ENCODE results near the gene IFNA8.
A peak's percentile ranks its signal among the peaks of the same experiment; 100 is the strongest.

Gene IFNA8

DNA sequence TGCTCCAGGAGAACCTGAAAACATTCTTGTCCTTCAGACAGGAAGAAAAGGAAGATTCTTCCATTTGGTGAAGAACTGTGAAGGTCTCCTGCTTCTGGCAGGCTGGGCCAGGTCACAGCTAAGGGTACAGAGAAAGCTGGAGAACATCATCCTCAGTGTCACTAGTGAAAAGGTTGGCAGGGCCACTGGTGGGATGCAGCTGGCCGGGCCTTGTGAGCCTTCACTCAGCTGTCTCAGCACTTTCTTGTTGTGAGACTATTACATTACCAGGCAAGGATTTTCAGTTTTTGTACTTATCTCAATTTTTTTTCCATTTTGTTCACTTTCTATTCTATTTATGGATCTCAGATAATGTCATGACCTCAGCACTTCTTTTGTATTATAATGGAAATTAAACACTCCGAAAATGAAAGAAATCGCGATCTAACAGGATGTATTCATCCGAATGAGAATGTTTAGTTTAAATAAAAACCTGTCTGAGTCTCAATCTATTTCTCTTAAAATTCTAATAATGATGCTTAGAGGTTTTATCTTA lies 9.9 kb upstream of the IFNA8 start:
- no peak overlapping the region for H3K4me3 ChIP-seq (ENCODE audit: low read depth, low read length)
- CTCF ChIA-PET, result interaction anchor here (0.6 to 1.5 kb wide), 5 partner anchors 14 to 483 kb away, joined by 3 to 7 read pairs (median 3); partner anchors contain the start of gene IFNA2
- POLR2A ChIA-PET, result no interaction called here
- no peaks in the 10 kb centered on the region for H3K36me3 ChIP-seq (ENCODE audit: control insufficient read depth in 2 of 2, insufficient read depth in 1 of 2, low read length in 2 of 2)
- no peak overlapping the region for H3K27ac ChIP-seq (ENCODE audit: extremely low read depth, low read depth, low read length)
- H3K9me3 ChIP-seq (ENCODE audit: control insufficient read depth, insufficient read depth, low read depth, low read length), result no peaks in the 10 kb centered on the region
- H3K4me1 ChIP-seq (ENCODE audit: control insufficient read depth, insufficient read depth, low read length), result no peaks in the 10 kb centered on the region
- TF ChIP-seq PRDM1 (tag by site-specific recombination; IDR thresholded peaks at IDR 0.05), result 0 out of 2 replicates have a peak, but pooled peaks have one; percentile 10
- TF ChIP-seq SCRT1 (tag by site-specific recombination; IDR thresholded peaks at IDR 0.05; ENCODE audit: borderline replicate concordance), result no peak
- TF ChIP-seq KLF10 (tag by site-specific recombination; IDR thresholded peaks at IDR 0.05), result no peak

DNA sequence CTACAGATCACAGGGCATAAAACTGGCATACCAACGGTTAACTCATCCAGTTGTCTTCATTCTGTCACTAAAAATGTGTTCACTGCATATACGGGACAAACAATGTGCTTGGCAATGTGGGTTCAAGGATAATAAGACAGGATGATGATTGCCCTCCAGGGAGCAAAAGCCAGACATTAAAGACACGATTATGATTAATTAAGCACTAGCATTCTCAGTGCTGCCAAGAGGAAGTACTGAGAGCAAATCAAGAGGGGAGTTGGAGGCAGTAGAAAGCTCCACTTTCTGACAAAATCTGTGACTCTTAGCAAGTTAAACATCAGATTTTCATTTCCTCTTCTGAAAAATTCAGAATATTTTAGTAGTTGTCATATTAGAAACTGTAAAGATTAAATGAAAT lies 9.0 kb upstream of the IFNA8 start:
- Histone ChIP-seq H3K27ac (ENCODE audit: extremely low read depth, low read depth, low read length) (no peak overlapping the region), H3K4me3 (ENCODE audit: low read depth, low read length) (no peak overlapping the region), H3K9me3 (ENCODE audit: control insufficient read depth, insufficient read depth, low read depth, low read length) (no peaks in the 10 kb centered on the region), H3K36me3 (ENCODE audit: control insufficient read depth in 2 of 2, insufficient read depth in 1 of 2, low read length in 2 of 2) (no peaks in the 10 kb centered on the region), H3K4me1 (ENCODE audit: control insufficient read depth, insufficient read depth, low read length) (no peaks in the 10 kb centered on the region)
- TF ChIP-seq ZNF791 (tag by site-specific recombination; IDR thresholded peaks at IDR 0.05) (no peak), ZNF274 (IDR thresholded peaks at IDR 0.05; ENCODE audit: low read length) (no peak), ZNF274 (tag by site-specific recombination; IDR thresholded peaks at IDR 0.05; ENCODE audit: borderline replicate concordance) (no peak)
- CTCF ChIA-PET, result interaction anchor here (1.5 to 1.6 kb wide), 2 partner anchors 8 to 74 kb away, joined by 3 to 4 read pairs; no protein-coding TSS in a partner anchor
- POLR2A ChIA-PET, result no interaction called here

DNA sequence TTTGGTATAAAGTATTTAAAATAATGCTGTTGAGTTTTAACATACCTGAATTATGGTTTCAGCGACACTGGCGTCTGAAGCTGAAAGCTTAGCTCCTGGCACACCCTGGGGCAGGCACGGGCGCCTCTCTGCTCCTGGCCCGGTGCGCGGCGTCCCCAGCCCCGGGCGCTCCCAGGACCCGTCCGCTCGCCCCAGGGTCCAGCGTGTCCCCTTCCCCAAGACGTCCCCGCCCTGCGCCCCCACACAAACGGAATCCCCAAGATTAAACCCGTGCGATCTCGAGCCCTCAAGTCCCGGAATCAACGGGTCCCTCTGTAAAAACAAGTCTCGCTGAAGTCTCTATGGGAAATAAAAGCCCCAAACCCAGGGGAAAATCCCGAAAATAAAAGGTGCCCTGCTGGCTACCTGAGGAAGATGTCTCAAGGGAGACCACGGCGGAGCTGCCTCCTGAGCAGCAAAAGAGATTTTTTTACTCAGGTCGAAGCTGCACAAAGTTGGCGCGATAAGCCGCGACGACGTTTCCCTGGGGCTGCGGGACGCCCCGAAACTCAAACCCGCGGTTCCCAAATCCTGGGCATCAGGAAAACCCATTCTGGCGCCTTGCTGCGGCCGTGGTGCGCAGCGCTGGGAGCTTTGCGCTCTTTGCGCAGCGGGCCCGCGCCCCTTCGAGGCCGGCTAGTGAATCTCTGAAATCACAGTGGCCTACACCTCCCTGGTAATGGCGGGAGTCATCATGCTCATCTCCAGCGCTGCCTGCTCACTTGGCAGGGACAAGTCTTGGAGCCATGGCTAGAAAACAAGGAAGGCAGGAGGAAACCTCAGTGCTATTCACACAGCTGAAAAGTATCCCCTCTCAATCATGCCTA lies 6.3 kb upstream of the IFNA8 start:
- Histone ChIP-seq H3K9me3 (ENCODE audit: control insufficient read depth, insufficient read depth, low read depth, low read length) (no peaks in the 10 kb centered on the region), H3K4me1 (ENCODE audit: control insufficient read depth, insufficient read depth, low read length) (no peaks in the 10 kb centered on the region), H3K4me3 (ENCODE audit: low read depth, low read length) (peak overlapping the region; percentile 33), H3K36me3 (ENCODE audit: control insufficient read depth in 2 of 2, insufficient read depth in 1 of 2, low read length in 2 of 2) (no peaks in the 10 kb centered on the region), H3K27ac (ENCODE audit: extremely low read depth, low read depth, low read length) (no peak overlapping the region)
- POLR2A ChIA-PET, result no interaction called here
- CTCF ChIA-PET, result interaction anchor here (0.6 to 1.5 kb wide), 5 partner anchors 76 to 1884 kb away, joined by 3 to 4 read pairs (median 3); no protein-coding TSS in a partner anchor
- TF ChIP-seq ZBTB17 (tag by site-specific recombination; IDR thresholded peaks at IDR 0.05) (0 out of 2 replicates have a peak, but pooled peaks have one; percentile 36), ZNF146 (tag by site-specific recombination; IDR thresholded peaks at IDR 0.05) (no peak), GFI1B (tag by site-specific recombination; IDR thresholded peaks at IDR 0.05) (no peak), ZNF776 (tag by site-specific recombination; IDR thresholded peaks at IDR 0.05; ENCODE audit: borderline replicate concordance) (no peak), ZNF404 (tag by site-specific recombination; IDR thresholded peaks at IDR 0.05) (no peak), ZNF529 (tag by site-specific recombination; IDR thresholded peaks at IDR 0.05; ENCODE audit: insufficient replicate concordance) (no peak), ZNF394 (tag by site-specific recombination; IDR thresholded peaks at IDR 0.05; ENCODE audit: borderline replicate concordance) (no peak), ZFP37 (tag by site-specific recombination; IDR thresholded peaks at IDR 0.05) (no peak), ZNF155 (tag by site-specific recombination; IDR thresholded peaks at IDR 0.05) (no peak), ZNF184 (tag by site-specific recombination; IDR thresholded peaks at IDR 0.05) (no peak), ZBTB1 (tag by site-specific recombination; IDR thresholded peaks at IDR 0.05) (no peak), ZNF112 (tag by site-specific recombination; IDR thresholded peaks at IDR 0.05) (no peak), ZNF555 (tag by site-specific recombination; conservative IDR thresholded peaks at IDR 0.05) (no peak), ZNF324 (tag by site-specific recombination; IDR thresholded peaks at IDR 0.05) (no peak), ZNF785 (tag by site-specific recombination; IDR thresholded peaks at IDR 0.05) (no peak), ZSCAN23 (tag by site-specific recombination; IDR thresholded peaks at IDR 0.05) (no peak)
- TF ChIP-seq, protein P1, sequence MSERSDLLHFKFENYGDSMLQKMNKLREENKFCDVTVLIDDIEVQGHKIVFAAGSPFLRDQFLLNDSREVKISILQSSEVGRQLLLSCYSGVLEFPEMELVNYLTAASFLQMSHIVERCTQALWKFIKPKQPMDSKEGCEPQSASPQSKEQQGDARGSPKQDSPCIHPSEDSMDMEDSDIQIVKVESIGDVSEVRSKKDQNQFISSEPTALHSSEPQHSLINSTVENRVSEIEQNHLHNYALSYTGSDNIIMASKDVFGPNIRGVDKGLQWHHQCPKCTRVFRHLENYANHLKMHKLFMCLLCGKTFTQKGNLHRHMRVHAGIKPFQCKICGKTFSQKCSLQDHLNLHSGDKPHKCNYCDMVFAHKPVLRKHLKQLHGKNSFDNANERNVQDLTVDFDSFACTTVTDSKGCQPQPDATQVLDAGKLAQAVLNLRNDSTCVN (tag by site-specific recombination; optimal IDR thresholded peaks at IDR 0.05), result peak; percentile 47
- TF ChIP-seq, protein P2, sequence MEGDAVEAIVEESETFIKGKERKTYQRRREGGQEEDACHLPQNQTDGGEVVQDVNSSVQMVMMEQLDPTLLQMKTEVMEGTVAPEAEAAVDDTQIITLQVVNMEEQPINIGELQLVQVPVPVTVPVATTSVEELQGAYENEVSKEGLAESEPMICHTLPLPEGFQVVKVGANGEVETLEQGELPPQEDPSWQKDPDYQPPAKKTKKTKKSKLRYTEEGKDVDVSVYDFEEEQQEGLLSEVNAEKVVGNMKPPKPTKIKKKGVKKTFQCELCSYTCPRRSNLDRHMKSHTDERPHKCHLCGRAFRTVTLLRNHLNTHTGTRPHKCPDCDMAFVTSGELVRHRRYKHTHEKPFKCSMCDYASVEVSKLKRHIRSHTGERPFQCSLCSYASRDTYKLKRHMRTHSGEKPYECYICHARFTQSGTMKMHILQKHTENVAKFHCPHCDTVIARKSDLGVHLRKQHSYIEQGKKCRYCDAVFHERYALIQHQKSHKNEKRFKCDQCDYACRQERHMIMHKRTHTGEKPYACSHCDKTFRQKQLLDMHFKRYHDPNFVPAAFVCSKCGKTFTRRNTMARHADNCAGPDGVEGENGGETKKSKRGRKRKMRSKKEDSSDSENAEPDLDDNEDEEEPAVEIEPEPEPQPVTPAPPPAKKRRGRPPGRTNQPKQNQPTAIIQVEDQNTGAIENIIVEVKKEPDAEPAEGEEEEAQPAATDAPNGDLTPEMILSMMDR (tag by site-specific recombination; IDR thresholded peaks at IDR 0.05), result 0 out of 2 replicates have a peak, but pooled peaks have one; percentile 19
- TF ChIP-seq, protein P3, sequence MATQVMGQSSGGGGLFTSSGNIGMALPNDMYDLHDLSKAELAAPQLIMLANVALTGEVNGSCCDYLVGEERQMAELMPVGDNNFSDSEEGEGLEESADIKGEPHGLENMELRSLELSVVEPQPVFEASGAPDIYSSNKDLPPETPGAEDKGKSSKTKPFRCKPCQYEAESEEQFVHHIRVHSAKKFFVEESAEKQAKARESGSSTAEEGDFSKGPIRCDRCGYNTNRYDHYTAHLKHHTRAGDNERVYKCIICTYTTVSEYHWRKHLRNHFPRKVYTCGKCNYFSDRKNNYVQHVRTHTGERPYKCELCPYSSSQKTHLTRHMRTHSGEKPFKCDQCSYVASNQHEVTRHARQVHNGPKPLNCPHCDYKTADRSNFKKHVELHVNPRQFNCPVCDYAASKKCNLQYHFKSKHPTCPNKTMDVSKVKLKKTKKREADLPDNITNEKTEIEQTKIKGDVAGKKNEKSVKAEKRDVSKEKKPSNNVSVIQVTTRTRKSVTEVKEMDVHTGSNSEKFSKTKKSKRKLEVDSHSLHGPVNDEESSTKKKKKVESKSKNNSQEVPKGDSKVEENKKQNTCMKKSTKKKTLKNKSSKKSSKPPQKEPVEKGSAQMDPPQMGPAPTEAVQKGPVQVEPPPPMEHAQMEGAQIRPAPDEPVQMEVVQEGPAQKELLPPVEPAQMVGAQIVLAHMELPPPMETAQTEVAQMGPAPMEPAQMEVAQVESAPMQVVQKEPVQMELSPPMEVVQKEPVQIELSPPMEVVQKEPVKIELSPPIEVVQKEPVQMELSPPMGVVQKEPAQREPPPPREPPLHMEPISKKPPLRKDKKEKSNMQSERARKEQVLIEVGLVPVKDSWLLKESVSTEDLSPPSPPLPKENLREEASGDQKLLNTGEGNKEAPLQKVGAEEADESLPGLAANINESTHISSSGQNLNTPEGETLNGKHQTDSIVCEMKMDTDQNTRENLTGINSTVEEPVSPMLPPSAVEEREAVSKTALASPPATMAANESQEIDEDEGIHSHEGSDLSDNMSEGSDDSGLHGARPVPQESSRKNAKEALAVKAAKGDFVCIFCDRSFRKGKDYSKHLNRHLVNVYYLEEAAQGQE (tag by site-specific recombination; IDR thresholded peaks at IDR 0.05), result no peak

Data from HEK293 (cell line).